ENCODE results near the gene RAMP3. TPM values are rescaled to one million over a fixed set of nuclear protein-coding genes. Genes with fewer than 3 reads are reported as not detected.
A peak's percentile ranks its signal among the peaks of the same experiment; 100 is the strongest.
"Not testable (repeated sequence)": the region's sequence is repeated elsewhere in the genome, so short reads cannot be mapped to it uniquely, and the experiment has no call there.

The RAMP3 gene
- total RNA-seq, 1 experiment from 2014 or later, result not detected

GRCh38 chr7:45130910-45131309, 26.7 kb upstream of the RAMP3 start:
- DNase-seq (ENCODE audit: extremely low read depth, low read depth), result no peak

DNA sequence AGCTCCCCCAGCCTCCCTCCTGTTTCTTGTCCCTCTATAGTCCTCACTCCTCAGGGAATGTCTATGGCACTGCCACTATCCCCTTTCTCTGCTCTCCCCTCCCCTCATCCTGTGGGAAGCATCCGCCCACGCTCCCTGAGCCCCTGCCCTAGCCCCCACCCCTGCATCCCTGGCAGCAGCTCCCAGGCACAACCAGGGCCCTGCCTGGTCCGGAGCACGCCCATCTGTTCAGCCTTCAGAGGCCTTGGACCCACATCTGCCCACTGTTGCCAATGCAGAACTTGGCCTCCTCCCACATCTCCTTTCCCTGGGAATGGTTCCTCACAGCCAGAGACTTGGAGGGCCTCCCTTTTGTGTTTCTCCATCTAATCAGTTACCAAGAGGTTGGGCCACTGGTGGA, 25.7 kb upstream of the RAMP3 start:
- DNase-seq (ENCODE audit: extremely low read depth, low read depth), result no peak

GRCh38 chr7:45132708-45133320, 24.8 kb upstream of the RAMP3 start:
- no peak for DNase-seq (ENCODE audit: extremely low read depth, low read depth)

DNA sequence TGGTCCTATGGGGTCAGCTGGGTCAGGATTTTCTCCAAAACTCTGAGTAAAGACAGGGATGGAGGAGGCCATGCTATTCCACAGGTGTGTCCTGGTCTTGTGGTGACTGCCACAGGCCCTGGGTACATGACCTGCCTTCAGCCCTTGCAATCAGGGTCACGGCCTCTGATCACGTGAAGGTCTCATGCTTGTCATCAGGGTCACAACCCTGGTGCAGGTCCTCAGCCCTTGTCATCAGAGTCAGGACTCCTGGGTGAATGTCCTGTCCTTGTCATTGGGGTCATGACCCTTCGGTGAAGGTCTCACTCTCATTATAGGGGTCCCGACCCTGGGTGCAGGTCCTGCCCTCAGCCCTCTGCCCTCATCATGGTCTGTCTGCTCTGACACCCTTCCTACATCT, 24.2 kb upstream of the RAMP3 start:
- no peak for DNase-seq (ENCODE audit: extremely low read depth, low read depth)

GRCh38 chr7:45133877-45134276, 23.7 kb upstream of the RAMP3 start:
- DNase-seq (ENCODE audit: extremely low read depth, low read depth), result no peak

- peak; percentile 81 for DNase-seq (ENCODE audit: extremely low read depth, low read depth)
Observed at GRCh38 chr7:45136106-45137060, 21.2 kb upstream of the RAMP3 start.

DNA sequence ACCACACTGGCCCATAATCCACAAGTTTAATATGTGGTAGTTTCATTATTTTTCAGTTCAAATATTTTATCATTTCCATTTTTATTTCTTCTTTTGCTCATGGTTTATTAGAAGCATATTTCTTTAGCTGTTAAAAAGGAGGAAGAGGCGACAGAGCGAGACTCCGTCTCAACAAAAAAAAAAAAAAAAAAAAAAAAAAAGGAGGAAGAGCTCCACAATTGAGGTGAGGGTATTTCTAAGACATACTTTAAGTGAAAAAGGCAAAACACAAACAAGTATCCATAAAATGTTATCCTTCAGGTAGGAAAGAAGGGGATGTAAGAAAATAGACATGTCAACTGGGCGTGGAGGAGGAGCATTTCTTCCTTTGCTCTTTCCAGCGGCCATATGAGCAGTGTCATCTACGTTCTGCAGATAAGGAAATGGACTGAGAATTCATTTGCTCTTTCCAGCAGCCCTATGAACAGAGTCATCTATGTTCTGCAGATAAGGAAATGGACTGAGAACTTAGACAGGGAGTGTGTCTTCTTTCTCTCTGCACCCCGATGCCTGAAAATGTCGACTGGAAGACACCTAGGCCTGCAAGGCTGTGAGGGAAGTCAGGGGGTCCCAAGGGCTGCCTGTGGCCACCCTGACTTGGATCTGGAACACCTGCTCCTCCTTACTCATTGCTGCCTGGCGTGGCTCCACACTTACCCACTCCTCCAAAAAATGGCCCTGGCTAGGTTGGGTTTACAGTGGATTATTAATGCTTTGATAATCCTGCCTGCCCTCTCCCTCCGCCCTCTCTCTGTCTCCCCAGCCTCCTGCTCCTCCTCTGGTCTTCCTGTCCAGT, 18.9 kb upstream of the RAMP3 start:
- no peak for DNase-seq (ENCODE audit: extremely low read depth, low read depth)

DNA sequence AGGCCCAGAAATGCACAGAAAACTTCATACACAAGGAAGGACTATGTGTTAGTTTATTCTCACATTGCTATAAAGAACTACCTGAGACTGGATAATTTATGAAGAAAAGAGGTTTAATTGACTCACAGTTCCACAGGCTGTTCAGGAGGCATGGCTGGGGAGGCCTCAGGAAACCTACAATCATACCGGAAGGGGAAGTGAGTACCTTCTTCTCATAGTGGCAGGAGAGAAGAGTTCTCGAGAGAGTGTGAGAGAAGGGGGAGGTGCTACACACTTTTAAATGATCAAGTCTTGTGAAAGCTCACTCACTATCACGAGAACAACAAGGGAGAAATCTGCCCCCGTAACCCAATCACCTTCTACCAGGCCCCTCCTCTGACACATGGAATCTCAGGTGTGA, 16.8 kb upstream of the RAMP3 start:
- DNase-seq (ENCODE audit: extremely low read depth, low read depth), result no peak

- DNase-seq (ENCODE audit: extremely low read depth, low read depth), result no peak
Observed at GRCh38 chr7:45143616-45144015, 14.0 kb upstream of the RAMP3 start.

DNA sequence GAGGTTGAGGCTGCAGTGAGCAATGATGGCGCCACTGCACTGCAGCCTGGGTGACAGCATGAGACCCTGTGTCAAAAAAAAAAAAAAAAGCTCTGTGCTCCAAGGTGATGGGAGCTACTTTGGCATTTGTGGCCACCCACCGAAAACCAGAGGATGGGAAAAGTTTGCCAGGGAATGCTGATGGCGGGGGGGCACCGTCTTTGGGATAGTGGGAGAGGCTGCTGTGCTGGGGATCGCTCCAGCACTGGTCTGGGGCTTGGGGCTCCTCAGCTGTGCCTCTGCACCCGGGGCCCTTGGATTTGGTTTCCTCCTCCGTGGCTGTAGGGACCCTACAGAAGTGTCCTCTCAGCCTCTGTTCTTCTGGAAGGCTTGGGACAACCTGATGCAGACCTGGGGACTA, 11.7 kb upstream of the RAMP3 start:
- DNase-seq (ENCODE audit: extremely low read depth, low read depth), result no peak

DNA sequence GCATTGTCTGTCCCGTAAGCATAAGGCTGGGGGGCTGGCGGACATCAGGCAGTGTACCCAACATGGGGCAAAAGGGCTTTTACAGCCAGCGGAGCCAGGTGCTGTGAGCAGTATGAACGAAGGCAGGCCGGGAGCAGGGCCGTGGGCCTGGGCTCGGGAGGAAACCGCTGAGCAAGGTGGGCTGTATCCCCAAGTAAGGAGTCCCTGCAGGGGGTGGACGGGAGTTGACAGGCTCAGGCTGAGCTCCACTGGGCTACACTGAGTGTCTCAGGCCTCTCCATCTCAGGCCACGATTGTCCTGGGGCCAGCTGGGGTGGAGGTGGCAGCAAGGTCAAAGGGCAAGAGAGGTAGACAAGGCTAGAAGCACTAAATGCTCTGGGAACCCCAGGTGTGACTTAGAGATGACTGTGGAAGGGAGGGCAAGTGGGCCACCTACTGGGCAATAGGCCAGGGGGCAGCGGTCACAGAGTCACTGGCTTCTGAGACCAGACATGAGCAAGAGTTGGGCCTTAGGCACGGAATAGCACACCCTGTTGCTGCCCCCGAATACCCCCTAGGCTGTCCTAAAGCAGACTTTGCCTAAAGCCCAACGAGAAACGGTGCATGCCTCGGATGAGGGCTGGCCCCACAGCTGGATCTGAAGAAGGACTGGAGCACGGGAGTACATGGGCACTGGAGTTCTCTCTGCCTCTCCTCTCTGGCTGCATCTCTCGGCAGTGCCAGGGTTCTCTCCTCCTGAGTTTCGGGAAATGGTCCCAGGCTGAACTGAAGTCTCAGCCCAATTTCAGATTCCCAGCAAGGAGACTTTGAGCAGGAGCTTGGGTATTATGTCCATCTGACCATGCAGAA, 10.8 kb upstream of the RAMP3 start:
- no peak for DNase-seq (ENCODE audit: extremely low read depth, low read depth)

DNA sequence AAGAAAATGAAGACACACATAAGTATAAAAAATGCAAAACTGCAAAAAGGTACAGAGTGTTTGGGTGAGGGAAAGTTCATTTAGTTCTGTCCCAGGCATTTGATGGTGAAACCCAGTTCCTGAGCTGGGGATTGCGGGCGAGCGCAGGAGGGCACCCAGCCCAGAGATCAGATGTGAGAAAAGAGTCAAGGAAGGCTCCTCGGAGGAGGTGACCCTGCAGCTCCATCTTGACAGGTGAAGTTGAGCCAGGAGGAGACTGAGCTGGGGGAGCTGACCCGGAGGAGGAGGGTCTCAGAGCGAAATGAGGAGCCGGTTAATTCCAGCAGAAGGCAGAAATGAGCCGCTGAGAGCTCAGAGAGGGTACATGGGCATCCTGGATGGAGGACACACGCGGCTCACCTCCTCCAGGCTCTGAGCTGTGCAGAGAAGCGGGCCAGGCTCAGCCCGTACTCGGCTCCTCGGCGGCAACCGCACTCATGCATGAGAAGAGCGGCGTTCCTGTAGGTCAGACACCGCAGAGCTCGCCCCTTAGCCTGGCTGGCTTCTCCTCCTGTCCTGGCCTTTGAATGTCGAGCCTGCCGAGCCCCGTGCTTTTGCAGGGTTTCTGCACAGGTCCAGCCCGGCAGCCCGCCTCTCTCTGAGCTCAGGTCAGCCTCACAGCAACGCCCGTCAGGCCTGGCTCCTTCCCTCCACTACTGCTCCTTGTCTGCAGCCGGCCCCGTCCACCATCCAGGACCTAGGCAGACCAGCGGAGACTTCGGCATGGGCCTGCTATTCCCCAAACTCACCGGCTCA, 9.5 kb upstream of the RAMP3 start:
- no peak for DNase-seq (ENCODE audit: extremely low read depth, low read depth)

DNA sequence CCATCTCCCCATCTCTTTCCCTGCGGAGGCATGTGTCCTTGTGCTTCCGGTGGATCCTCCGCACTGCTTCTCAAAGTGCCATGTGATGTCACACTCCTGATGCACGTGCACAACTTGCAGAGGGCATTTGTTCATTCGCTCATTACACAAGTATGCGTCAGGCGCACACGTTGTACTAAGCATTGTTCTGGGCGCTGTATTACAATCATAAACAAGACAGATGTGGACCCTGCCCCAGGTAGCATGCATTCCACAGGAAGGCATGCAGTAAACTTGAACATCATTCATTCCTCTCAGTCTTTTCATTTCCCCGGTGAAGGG, 9.0 kb upstream of the RAMP3 start:
- DNase-seq (ENCODE audit: extremely low read depth, low read depth), result no peak

- DNase-seq (ENCODE audit: extremely low read depth, low read depth), result no peak
Observed at GRCh38 chr7:45149606-45150005, 8.0 kb upstream of the RAMP3 start.

DNA sequence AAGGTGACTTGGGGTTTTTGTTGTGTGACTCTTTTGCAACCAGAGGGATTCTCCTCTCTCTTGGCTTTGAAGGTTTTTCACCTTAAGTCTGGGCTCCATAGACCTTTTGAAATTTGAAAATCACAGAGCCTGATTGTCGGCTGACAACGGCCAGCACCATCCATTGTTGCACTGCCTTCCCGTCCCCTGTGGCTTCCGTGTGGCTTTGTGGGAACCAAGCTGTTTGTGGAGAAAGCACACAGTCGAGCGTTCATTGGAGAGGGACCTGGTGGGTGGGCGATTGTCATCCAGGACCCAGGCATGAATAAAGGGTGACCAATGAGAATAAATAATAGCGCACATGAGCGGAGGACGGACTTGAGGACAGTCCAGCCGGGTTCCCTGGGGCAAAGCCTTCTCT, 7.4 kb upstream of the RAMP3 start:
- DNase-seq (ENCODE audit: extremely low read depth, low read depth), result no peak

- DNase-seq (ENCODE audit: extremely low read depth, low read depth), result no peak
Observed at GRCh38 chr7:45151131-45151684, 6.4 kb upstream of the RAMP3 start.

DNA sequence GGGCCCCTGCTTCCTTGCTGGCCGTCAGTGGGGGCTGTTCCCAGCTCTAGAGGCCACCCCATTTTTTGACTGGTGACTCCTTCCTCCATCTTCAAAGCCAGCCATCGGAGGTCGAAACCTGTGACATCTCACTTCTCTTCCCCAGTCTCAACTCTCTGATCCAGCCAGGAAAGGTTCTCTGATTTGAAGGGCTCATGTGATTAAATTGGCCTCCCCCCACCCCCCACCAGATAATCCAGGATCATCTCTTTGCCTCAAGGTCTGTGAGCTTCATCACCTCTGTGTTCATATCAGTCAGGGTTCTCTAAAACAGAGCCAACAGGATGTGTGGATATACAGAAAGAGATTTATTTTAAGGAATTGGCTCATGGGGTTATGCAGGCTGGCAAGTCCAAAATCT, 5.6 kb upstream of the RAMP3 start:
- DNase-seq (ENCODE audit: extremely low read depth, low read depth), result no peak

- no peak for DNase-seq (ENCODE audit: extremely low read depth, low read depth)
Observed at GRCh38 chr7:45153233-45153632, 4.4 kb upstream of the RAMP3 start.

DNA sequence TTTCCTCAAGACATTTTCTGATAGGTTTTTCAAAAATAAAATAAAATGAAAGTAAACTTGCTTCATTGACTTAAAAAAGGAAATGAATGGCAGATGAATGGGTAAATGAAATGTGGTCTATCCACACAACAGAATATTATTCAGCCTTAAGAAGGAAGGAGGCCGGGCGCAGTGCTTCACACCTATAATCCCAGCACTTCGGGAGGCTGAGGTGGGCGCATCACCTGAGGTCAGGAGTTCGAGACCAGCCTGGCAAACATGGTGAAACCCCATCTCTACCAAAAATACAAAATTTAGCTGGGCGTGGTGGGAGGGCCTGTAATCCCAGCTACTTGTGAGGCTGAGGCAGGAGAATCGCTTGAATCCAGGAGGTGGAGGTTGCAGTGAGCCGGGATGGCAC, 3.7 kb upstream of the RAMP3 start:
- not testable (repeated sequence) for DNase-seq (ENCODE audit: extremely low read depth, low read depth)
